SH-SY5Y (cell line): Measurements from ENCODE around the gene NKIRAS1.

Source experiments
- GATA2 ChIP-seq: IDR thresholded peaks from 2 replicates; pipeline ENCODE4 v1.6.1; 2011; ENCODE audit warnings: mild to moderate bottlenecking, low read depth, low read length
- GATA3 ChIP-seq: IDR thresholded peaks from 2 replicates; pipeline ENCODE4 v1.6.1; 2011; ENCODE audit warnings: low read depth, mild to moderate bottlenecking, low read length, moderate library complexity

GRCh38 chr3:23959135-23959900, 42.5 kb upstream of the NKIRAS1 start:
- TF ChIP-seq GATA2, result no peak
- TF ChIP-seq GATA3, result no peak
